ENCODE results near the gene LAMA5.

The LAMA5 gene

DNA sequence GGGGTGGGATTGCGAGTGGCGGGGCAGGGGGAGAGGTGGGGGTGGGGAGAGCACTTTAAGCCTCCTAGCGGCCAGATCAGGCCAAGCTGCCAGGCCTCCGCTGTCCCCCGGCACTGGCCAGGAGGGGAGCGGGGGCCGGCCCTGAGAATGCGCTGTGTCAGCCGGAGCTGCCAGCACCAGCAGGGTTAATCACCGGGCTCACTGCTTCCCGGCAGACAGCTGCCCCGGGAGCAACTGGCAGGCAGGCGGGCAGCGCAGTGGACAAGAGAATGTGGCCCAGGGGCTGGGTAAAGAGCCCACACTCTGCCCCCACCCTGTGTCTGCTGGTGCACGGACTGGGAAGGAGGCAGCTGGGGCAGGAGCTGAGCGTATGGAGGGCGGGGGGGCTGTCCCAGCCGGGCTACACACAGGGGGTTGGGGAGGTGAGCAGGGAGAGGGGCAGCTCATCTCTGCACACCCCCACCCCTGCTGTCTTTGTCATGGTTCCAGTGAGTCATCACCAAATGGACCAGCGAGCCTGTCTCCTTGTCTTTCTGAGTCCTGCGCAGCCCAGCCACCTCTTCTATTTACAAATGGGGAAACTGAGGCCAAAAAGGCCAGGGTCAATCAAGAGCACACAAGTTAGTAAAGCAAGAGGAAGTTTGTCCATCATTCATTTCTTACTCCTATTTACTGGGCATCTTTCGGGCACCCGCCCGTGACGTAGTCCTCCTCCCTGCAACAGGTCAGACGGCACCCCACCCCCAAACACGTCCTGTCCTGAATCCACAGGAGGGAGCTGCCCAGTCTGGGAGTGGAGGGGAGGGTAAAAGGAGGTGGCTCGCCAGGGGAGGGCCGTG is 2.1 kb upstream of the LAMA5 start:
- DNase-seq, result no peak

DNA sequence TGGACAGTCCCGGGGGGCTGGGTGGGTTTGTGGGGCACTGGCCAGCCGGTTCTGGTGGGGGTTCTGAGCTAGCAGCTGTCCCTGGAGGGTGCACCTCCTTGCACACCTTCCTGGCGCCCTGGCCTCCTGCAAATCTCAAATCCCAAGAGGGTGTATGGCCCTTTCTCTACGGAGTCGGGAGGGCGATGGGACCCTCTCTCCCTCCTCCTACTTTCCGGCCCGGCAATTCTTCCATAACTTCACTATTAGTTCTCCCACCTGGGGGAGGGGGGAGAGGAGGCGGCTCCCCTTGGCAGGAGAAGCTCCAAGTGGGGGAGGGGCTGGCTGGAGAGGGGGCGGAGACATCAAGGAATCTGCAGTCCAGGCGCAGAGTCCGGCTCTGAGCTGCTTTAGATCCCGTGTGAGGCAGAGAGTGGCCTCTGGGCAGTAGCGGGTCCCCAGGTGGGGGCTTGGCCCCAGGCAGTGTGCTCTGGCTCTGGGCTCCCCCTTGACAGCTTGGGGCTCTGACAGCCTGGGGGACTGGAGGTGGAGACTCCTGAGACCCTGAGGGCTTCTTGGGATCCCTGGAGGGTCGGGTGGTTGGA is 1.4 kb upstream of the LAMA5 start:
- DNase-seq, result no peak

DNA sequence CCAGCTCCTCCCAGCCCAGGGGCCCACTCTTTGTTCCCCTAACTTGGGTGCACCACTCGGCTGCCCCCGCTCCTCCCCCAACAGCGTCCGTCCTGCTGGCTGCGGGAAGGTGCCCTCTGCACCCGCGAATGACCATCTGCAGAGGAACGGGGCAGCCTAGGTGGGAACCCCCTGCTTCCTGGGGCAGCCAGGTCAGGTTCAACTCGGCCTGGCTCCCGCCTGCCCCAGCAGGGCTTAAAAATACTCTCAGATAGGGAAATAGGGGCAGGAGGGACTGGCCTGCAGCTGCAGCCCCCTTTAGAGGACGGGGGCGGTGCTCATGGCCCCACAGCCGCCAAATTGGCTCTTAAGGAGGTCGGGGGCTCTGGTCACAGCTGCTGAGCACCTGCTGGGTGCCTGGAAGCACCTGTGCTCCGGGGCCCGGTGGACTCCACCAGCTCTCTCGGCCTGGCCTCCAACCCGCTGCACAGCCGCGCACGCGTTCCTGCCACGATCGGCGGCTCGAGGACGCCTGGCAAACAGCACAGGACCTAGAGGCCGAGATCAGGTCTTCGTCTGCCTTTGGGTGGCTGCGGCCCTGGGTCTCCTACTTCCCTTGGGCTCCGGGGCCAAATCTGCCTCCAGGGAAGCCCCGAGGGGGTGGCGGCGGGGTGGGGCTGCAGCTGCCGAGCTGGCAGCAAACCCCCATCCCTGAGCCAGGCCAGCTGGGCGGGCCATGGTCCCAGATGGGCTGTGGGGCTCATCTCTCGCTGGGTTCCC is 700 bp upstream of the LAMA5 start:
- no peak for DNase-seq

DNA sequence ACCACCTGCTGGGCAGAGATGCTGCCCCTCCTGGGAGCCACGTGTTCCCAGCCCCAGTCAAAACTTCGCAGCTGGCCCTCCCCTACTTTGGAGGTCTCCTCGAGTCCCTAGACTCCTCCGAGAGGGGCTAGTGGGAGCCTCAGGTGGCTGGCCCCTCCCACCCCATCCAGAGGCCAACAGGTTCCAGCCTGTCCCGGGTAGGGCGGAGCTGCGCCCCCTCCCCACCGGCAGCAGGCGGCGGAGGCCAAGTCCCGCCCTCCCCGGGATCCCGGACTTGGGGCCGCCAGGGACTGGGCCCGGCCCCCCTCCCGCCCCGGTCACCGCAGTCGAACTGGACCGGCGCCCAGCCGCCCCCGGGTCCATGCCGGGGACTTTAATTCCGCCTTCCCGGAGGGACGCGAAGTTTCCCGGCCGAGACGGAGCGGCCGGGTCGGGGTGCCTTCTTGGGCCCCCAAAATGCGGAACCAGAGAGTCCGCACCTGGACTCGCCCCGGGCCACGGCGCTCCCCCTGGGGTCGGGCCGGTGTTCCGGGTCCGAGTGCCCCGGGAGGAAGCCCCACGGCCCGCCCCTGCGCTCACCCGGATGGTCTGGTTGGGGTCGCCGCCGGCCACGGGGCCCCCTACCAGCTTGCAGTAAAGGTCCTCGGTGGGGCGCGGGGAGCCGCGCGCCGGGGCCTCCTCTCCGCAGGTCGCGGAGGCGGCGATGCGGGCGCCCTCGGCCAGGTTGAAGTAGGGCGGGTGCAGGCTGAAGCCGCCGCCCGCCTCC is 559 bp downstream of the LAMA5 start:
- DNase-seq, result no peak

GRCh38 chr20:62365814-62366369 is 1.2 kb downstream of the LAMA5 start:
- DNase-seq, result no peak

DNA sequence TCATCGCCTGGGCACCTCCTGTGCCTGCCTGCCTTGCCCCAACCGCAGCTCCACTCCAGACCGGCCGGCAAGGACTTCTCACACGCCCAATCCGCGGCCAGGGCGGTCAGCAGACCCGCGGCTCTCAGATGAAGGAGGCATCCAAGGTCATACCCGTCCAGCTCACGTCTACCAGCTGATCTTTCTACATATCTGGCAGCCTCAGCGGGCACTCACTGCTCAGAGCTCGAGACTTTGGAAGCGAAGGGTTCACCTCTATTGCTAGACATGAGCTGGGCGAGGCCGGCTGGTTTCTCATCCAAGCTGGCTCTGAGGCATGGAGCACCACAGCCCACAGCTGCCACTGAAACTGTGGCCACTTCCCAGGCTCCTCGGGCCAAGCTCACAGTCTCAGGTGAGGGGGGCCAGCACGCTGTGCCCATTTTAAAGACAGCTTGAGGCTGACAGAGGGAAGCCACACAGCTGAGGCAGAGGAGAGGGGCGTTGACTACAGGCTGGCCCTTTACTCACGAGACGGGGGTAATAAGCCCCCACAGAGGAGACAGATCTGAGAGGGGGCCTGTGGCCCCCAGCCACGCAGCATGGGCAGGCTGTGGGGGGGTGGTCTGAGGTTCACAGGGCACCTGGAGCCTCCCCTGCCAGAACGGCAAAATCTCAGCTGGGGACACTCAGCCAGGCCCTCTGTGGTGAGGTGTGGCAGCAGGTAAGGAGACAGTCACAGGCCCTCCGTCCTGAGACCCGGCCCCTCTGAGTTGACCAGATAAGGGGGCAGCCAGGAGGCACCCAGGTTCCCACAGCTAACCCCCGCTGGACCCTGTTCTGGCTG is 2.0 kb downstream of the LAMA5 start:
- no peak for DNase-seq

GRCh38 chr20:62363920-62364851 is 2.9 kb downstream of the LAMA5 start:
- no peak for DNase-seq

DNA sequence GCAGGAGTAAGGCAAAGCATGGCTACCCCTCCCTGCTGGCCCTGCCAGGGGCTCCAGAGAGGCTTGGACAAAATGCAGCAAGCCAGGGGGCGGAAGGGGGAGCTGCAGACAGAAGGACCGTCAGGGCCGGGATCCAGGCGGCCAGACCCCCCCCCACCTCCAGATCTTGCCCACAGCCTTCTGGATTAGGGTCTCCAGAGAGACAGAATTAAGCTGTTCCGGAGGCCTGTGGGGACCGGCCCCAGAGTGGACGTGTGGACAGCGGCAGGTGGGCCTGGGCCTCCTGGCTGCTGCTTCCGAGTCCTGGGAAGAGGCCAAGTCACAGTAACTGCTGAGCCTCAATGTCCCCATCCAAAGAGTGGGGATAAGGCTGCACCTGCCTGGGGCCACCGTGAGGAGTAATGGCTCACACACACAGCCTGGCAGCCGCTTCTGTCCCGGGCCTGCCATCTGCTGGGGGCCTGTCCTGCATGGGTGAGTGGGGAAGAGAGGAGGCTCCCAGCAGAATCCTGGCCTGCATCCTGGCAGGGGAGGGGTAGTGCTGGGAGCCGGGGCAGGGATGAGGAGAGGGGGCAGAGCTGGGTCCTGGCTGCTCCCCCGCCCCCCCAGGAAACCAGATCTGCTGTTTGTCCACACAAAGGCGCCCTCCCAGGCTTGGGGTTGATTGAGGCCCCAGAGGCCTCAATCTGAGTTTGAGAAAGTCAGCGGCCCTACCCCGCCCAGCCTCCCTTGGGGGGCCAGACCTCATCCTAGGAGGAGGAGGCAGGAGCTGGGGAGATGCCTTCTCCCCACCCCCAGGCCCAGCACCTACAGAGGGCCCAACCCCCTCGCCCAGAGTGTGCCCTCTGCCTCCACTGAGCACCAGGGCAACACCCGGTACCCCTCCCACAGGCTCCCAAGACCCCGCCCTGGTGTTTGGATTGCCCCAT is 3.9 kb downstream of the LAMA5 start:
- DNase-seq, result no peak

DNA sequence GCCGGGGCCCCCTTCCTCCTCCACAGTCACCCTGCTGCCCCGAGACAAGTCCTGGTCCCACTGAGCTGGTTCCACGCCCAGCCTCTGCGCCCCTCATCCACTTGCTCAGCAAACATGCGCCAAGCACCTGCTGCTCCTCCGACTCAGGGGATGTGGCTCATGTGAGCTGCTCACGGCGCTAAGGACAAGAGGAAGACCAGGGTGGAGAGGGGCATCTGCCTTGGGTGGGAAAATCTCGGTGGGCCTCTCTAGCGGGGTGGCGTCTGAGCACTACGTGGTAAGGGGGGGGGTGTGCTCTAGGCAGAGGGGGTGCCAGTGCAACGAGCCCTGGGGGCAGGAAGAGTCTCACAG is 4.5 kb downstream of the LAMA5 start:
- no peak for DNase-seq

- no peak for DNase-seq
Observed at GRCh38 chr20:62361799-62362589, 5.1 kb downstream of the LAMA5 start.

DNA sequence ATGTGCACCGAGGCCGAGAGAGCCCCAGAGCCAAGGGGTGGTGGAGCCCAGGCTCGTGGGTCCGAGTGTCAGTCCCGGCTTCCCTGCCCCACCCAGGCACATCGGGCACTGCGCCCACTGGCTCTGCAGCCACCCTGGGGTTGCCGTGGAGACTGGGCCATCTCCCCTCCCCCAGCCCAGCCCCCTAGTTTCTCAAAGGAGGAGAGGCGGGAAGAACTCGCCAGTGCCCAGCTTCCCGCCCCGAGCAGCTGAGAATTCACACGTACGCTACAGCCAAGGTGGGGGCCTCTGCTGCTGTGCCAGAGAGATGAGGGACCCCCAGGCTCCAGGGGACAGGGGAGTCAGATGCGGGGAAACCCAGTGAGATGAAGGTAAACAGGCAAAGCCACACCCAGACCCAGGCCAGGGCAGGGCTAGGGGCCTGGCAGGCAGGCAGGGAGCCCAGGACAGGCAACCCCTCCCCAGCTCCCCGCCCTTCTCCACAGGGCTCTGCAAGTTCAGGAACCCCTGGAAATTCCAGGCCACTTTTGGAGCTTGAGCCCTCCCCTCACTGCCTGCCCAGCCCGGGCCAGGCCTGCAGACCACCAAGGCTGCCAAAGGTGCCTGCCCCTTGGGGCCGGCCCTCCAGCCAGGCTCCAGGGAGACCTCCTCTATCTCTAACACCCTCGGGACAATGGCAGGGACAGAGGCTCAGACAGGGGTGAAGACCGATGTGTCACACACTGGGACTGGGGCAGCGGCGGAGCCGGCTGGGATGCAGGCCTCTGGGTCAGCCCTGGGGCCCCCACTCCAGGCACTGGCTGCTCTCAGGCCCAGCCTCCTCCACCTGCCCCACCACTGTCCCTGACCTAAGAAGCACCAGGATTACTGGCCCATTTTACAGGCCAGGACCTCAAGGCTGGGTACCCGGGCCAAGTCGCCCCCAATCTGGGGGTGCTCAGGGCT is 6.0 kb downstream of the LAMA5 start:
- no peak for DNase-seq

DNA sequence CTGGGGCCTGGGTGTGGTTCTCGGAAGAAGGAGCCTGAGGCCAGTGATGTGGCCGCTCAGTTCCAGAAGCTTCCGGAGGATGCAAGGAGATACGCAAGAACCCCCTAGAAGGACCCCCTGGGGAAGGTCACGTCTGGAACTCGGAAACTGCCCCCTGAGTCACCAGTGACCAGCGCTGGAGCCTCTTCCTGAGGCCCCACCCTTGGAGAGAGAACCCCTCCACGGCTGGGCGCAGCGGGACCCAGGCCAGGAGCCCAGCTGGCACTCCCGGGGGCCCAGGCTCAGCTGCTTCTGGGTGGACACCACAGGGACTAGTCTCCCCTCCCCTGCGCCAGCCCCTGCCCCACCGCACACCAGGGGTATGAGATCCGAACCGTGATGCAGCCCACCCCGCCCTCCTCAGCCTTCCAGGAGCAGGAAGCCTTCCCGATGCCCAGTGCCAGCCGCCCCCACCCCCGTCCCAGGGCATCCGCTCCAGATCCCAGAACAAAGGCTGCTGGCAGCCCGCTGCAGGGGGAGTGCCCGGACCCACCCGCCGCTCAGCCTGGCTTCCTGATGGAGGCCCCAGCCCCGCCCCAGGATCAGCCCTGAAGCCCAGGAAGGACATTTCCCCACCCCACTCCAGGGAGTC is 7.5 kb downstream of the LAMA5 start:
- no peak for DNase-seq

- DNase-seq, result no peak
Observed at GRCh38 chr20:62359043-62359490, 8.0 kb downstream of the LAMA5 start.

DNA sequence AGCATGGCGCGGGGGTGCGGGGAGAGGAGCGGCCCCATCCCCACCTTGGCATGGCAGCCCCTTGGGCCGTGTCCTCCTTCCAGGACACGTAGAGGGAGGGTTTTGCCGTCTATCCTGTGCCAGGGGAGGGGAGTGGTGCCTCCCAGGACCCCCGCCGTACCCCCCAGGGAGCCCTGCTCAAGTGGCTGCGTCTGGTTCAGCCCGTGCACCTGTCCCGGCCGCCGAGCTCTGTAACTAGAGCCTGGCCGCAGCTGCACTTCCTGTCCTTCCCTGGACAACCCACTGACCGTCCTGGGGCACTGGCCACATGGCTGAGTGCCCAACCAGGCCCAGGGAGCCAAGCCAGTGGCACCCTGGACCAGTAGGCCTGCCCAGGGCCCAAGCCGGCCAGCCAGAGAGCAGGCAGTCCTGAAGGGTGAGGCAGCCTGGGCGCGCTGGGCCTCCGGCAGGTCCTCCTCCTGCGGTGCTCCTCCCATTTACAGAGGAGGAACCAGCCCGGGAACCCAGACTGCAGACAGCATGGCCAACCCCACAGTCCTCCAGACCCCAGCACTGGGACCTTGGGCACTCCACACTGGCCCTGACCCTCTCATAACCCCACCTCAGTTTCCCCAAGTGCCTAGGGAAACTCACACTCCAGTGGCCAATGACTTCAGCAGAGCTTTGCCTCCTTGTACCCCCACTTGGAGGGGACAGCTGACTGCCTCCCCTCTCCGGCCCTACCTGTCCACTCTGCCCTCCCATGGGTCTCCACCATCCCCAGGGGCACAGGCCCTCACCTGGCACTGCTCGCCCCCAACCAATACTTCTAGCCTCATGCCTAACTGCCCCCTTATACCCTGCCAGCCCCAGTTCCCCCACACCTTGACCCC is 8.7 kb downstream of the LAMA5 start:
- no peak for DNase-seq

DNA sequence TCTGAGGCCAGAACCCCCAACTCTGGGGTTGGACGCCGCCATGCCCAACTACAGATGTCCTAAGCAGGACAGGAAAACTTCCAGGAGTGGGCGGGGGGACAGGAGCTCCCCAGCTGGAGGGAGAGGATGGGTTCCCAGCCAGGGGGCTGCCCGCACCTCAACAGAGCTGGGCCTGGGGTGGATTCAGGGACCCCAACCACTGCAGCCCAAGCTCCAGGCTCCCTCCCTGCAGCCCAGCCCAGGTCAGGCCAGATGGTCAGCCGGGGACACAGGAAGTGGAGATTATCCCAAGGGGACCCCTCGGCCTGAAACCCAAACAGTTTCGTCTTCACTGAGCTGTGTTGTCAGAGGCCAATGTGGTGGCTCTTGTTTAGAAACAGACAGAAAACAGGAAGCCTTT is 9.4 kb downstream of the LAMA5 start:
- no peak for DNase-seq

DNA sequence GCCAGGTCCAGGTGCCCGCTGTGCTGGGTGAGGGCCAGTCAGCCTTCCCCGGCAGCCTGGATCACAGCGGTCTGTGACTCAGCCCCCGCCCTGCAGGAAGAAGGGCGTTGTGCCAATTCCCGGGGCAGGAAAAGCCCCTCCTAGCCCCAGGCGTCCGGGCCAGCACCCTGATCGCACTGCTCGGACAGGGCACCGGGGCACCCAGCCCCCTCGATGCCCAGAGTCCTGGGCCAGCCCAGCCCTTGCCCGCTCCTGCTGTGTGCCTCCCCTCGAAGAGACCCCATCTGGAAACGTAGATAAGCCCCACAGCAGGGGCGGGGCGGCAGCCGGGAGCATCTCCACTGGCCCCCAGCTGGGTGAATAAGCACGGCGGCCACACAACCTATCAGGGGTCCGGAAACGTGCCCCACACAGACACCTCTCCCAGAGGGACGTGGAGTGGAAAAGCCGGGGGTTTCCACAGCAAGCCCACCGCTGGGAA is 9.9 kb downstream of the LAMA5 start:
- no peak for DNase-seq
